Measurements from ENCODE around the gene RPRM. TPM values are rescaled to one million over a fixed set of nuclear protein-coding genes. Genes with fewer than 3 reads are reported as not detected.

RPRM gene
- total RNA-seq, 2 experiments from 2014 or later, result not detected

DNA sequence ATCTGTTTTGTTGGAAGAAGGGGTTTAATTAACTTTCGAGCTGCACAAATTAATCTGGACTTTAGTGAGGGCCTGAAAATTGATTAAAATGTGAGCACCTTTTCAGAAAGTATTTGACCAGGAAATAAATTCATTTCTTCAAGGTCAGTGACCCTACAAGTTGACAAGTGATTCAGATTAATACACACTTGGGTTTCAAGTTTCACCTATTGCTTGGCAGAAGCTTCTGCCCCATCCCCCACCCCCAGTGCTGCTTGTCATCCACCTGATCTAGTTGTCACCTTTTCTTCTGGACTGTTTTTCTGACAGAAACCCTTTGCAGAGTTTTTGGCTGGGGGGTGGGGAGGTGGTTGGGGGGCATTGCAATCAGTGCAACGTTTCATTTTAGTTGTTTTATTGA lies 46.2 kb downstream of the RPRM start:
- no peak for DNase-seq (ENCODE audit: low spot score)
- intact Hi-C loops (cut with micrococcal nuclease; ENCODE audit: unreplicated experiment), result no loop called here

DNA sequence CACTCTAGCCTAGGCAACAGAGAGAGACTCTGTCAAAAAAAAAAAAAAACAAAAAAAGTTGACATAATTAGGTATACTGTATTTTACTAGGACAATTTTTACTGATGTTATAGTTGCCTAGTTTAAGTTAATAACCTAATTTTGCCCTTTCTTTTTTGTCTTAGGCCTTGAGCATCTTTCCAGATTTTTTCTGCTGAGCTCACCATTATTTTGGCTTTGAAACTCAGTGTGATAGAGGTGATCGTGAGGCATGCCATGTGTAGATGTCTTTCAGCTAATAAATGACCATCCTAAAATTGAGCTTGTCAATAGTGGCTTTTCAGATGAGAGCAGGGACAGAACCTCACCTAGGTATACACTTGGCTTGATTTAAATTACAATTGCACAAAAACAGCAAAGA lies 47.4 kb downstream of the RPRM start:
- no peak overlapping the region for H3K4me3 ChIP-seq (ENCODE audit: low read depth, low read length, poor library complexity, severe bottlenecking)
- H4K20me1 ChIP-seq (ENCODE audit: insufficient read depth, low read length), result no peaks in the 10 kb centered on the region
- H3K27ac ChIP-seq (ENCODE audit: low read depth, low read length, poor library complexity, severe bottlenecking), result no peak overlapping the region
- DNase-seq (ENCODE audit: low spot score), result no peak
- no peaks in the 10 kb centered on the region for H3K9me3 ChIP-seq (ENCODE audit: low read length)
- no peaks in the 10 kb centered on the region for H3K9me2 ChIP-seq (ENCODE audit: insufficient read depth, low read length)
- H3K79me2 ChIP-seq (ENCODE audit: insufficient read depth, low read depth, low read length), result no peaks in the 10 kb centered on the region
- CTCF ChIA-PET (ENCODE audit: unreplicated experiment), result no interaction called here
- no peak overlapping the region for H3K4me2 ChIP-seq (ENCODE audit: low read length)
- no peak overlapping the region for H2AFZ ChIP-seq (ENCODE audit: low read length)
- no peaks in the 10 kb centered on the region for H3K36me3 ChIP-seq (ENCODE audit: insufficient read depth, low read length)
- TF ChIP-seq EZH2phosphoT487 (IDR thresholded peaks at IDR 0.05; ENCODE audit: borderline replicate concordance, low read depth, low read length), result no peak
- TF ChIP-seq, protein P1, sequence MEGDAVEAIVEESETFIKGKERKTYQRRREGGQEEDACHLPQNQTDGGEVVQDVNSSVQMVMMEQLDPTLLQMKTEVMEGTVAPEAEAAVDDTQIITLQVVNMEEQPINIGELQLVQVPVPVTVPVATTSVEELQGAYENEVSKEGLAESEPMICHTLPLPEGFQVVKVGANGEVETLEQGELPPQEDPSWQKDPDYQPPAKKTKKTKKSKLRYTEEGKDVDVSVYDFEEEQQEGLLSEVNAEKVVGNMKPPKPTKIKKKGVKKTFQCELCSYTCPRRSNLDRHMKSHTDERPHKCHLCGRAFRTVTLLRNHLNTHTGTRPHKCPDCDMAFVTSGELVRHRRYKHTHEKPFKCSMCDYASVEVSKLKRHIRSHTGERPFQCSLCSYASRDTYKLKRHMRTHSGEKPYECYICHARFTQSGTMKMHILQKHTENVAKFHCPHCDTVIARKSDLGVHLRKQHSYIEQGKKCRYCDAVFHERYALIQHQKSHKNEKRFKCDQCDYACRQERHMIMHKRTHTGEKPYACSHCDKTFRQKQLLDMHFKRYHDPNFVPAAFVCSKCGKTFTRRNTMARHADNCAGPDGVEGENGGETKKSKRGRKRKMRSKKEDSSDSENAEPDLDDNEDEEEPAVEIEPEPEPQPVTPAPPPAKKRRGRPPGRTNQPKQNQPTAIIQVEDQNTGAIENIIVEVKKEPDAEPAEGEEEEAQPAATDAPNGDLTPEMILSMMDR (conservative IDR thresholded peaks at IDR 0.05; ENCODE audit: low read length), result no peak
- POLR2A ChIA-PET, result interaction anchor here (1.2 kb wide), 1 partner anchor 18 kb away, joined by 5 read pairs; no protein-coding TSS in a partner anchor
- no peaks in the 10 kb centered on the region for H3K4me1 ChIP-seq (ENCODE audit: insufficient read depth, low read length, poor library complexity, severe bottlenecking)
- no TSS peak for BruUV-seq (replicated peaks)
- intact Hi-C loops (cut with micrococcal nuclease; ENCODE audit: unreplicated experiment), result no loop called here

More for the DNA sequence above, 46.2 kb downstream of the RPRM start:
- CTCF ChIA-PET (ENCODE audit: unreplicated experiment), result no interaction called here
- Histone ChIP-seq H3K36me3 (ENCODE audit: insufficient read depth, low read length) (no peaks in the 10 kb centered on the region), H3K4me1 (ENCODE audit: insufficient read depth, low read length, poor library complexity, severe bottlenecking) (no peaks in the 10 kb centered on the region), H4K20me1 (ENCODE audit: insufficient read depth, low read length) (no peaks in the 10 kb centered on the region), H3K27ac (ENCODE audit: low read depth, low read length, poor library complexity, severe bottlenecking) (no peak overlapping the region), H3K4me2 (ENCODE audit: low read length) (no peak overlapping the region), H3K4me3 (ENCODE audit: low read depth, low read length, poor library complexity, severe bottlenecking) (no peak overlapping the region), H3K79me2 (ENCODE audit: insufficient read depth, low read depth, low read length) (no peaks in the 10 kb centered on the region), H3K9me3 (ENCODE audit: low read length) (no peaks in the 10 kb centered on the region), H2AFZ (ENCODE audit: low read length) (no peak overlapping the region), H3K9me2 (ENCODE audit: insufficient read depth, low read length) (no peaks in the 10 kb centered on the region)
- TF ChIP-seq EZH2phosphoT487 (IDR thresholded peaks at IDR 0.05; ENCODE audit: borderline replicate concordance, low read depth, low read length), result no peak
- POLR2A ChIA-PET, result no interaction called here
- no TSS peak for BruUV-seq (replicated peaks)

Small RNA genes lying within 50 kb of the gene (small RNA-seq; reads per million reads assigned to genes)
- not detected for gene RF00275

Measured in OCI-LY7 (cell line).